CD4-positive, alpha-beta memory T cell (primary cell): ENCODE data around the gene PLOD2. TPM values are rescaled to one million over a fixed set of nuclear protein-coding genes. Genes with fewer than 3 reads are reported as not detected.
"Not testable (repeated sequence)": the region's sequence is repeated elsewhere in the genome, so short reads cannot be mapped to it uniquely, and the experiment has no call there.

Source experiments
- CTCF ChIA-PET: fragments of 350-600 bp; sonication (Branson Sonifier 250); formaldehyde crosslinking; loops from one replicate; lab custom pipeline; 2021; ENCODE audit warnings: inconsistent platforms; ENCODE audit not compliant: partially characterized antibody; lab: Charles Lee
- POLR2A ChIA-PET: fragments of 350-600 bp; sonication (Branson Sonifier 250); formaldehyde crosslinking; loops from one replicate; lab custom pipeline; 2021; ENCODE audit not compliant: partially characterized antibody; lab: Charles Lee
- DNase-seq, 5 donors: peaks; one replicate each; pipeline versions ENCODE4 v3.0.0 to v3.0.0-alpha.2; 2020 to 2022; ENCODE audit warnings: mixed read lengths in 1 of 5
- H3K27ac ChIP-seq: one replicate; pipeline ENCODE4 v1.7.0; 2013; ENCODE audit warnings: low read depth, low read length
- H3K27me3 ChIP-seq: 2 replicates; pipeline ENCODE4 v1.7.0; 2013; ENCODE audit warnings: mild to moderate bottlenecking, low read length, moderate library complexity; ENCODE audit not compliant: insufficient read depth
- H3K36me3 ChIP-seq: 2 replicates; pipeline ENCODE4 v1.7.0; 2013; ENCODE audit warnings: mild to moderate bottlenecking, low read length, moderate library complexity; ENCODE audit not compliant: insufficient read depth
- H3K4me1 ChIP-seq: 2 replicates; pipeline ENCODE4 v1.7.0; 2013; ENCODE audit warnings: mild to moderate bottlenecking, low read length, moderate library complexity; ENCODE audit not compliant: insufficient read depth
- H3K4me3 ChIP-seq, 2 donors: one replicate each; pipeline ENCODE4 v1.7.0; 2013; ENCODE audit warnings: low read length in 2 of 2, mild to moderate bottlenecking in 1 of 2
- H3K9me3 ChIP-seq, 2 donors: one replicate each; pipeline ENCODE4 v1.7.0; 2013; ENCODE audit warnings: low read length in 2 of 2, control low read depth in 1 of 2; ENCODE audit not compliant: control insufficient read depth in 1 of 2
- H3K27ac Mint-ChIP-seq, 7 donors: one replicate each; pipeline ENCODE4 v1.8.0; 2020 to 2021; ENCODE audit warnings: mixed read lengths in 7 of 7, mild to moderate bottlenecking in 6 of 7, inconsistent platforms in 3 of 7, moderate library complexity in 3 of 7
- H3K27me3 Mint-ChIP-seq, 2 donors: one replicate each; pipeline ENCODE4 v1.8.0; 2020 to 2021; ENCODE audit warnings: mixed read lengths in 2 of 2
- H3K36me3 Mint-ChIP-seq, 2 donors: one replicate each; pipeline ENCODE4 v1.8.0; 2020 to 2021; ENCODE audit warnings: mixed read lengths in 2 of 2, inconsistent platforms in 1 of 2, mild to moderate bottlenecking in 1 of 2
- H3K4me1 Mint-ChIP-seq, 4 donors: one replicate each; pipeline ENCODE4 v1.8.0; 2020 to 2021; ENCODE audit warnings: mixed read lengths in 4 of 4, mild to moderate bottlenecking in 1 of 4
- H3K4me3 Mint-ChIP-seq, 8 donors: one replicate each; pipeline ENCODE4 v1.8.0; 2020 to 2021; ENCODE audit warnings: mixed read lengths in 8 of 8, mild to moderate bottlenecking in 7 of 8, moderate library complexity in 6 of 8, inconsistent platforms in 3 of 8
- H3K9me3 Mint-ChIP-seq, 8 donors: one replicate each; pipeline ENCODE4 v1.8.0; 2020 to 2021; ENCODE audit warnings: mixed read lengths in 8 of 8, mild to moderate bottlenecking in 5 of 8, inconsistent platforms in 3 of 8, moderate library complexity in 1 of 8
- intact Hi-C: fragments of 100-400 bp; cut with micrococcal nuclease; formaldehyde crosslinking; loops from one replicate; pipeline ENCODE4 v1.15.1; 2023
- polyA plus RNA-seq, 2 donors: library from polyadenylated mRNA; unstranded; fragments of 300-500 nt; fragmentation: Illumina TruSeq; gene quantifications; one replicate each; pipeline ENCODE4 v1.2.3, GENCODE V29; 2021
- total RNA-seq, 2 experiments: library from RNA; stranded (reverse); gene quantifications; one replicate each; pipeline ENCODE4 v1.2.3, GENCODE V29; 2021

Gene PLOD2
- total and polyA plus RNA-seq, 4 experiments from 2014 or later, result not detected

DNA sequence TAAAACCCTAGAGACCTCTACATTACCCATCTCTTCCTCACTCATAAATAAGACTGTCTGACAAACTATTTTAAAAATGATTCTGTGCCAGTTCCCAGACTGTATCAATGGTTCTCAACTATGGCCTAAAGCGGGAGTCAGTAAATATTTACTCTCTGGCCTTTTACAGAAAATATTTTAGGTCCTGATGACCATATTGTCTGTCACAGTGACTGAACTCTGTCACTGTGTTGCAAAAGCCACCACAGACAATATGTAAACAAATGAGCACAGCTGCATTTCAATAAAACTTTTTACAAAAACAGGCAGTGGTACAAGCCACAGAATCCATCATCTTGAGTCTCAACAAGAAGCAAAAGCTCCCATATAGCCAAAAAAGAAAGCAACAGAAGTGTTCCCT, 45.4 kb downstream of the PLOD2 start:
- H3K27ac Mint-ChIP-seq, result no peak overlapping the region
- no peak overlapping the region for H3K4me3 ChIP-seq
- POLR2A ChIA-PET, result no interaction called here
- intact Hi-C loops, result no loop called here
- no peaks in the 10 kb centered on the region for H3K36me3 ChIP-seq
- no peak for DNase-seq
- no peaks in the 10 kb centered on the region for H3K27me3 ChIP-seq
- no peaks in the 10 kb centered on the region for H3K27me3 Mint-ChIP-seq
- H3K9me3 ChIP-seq, result no peaks in the 10 kb centered on the region
- H3K4me1 ChIP-seq, result no peaks in the 10 kb centered on the region
- H3K9me3 Mint-ChIP-seq, result peaks cover 0 to 33% (median 23%) of the 10 kb centered on the region in 8 donors
- no peak overlapping the region for H3K4me3 Mint-ChIP-seq
- CTCF ChIA-PET, result no interaction called here
- H3K36me3 Mint-ChIP-seq, result peaks cover 0 to 3% of the 10 kb centered on the region in 2 donors
- H3K27ac ChIP-seq, result no peak overlapping the region
- no peaks in the 10 kb centered on the region for H3K4me1 Mint-ChIP-seq

DNA sequence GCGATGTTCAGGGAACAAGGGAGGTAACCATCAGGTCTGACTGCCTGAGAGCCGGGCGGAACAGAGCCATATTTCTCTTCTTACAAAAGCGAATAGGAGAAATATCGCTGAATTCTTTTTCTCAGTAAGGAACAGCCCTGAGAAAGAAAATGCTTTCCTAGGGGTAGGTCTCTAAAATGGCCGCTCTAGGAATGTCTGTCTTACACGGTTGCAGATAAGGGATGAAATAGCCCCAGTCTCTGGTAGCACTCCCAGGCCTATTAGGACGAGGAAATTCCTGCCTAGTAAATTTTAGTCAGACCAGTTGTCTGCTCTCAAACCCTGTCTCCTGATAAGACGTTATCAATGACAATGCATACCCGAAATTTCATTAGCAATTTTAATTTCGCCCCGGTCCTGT, 47.2 kb downstream of the PLOD2 start:
- intact Hi-C loops, CTCF ChIA-PET, H3K36me3 ChIP-seq, H3K4me1 ChIP-seq, POLR2A ChIA-PET, H3K9me3 ChIP-seq, H3K4me1 Mint-ChIP-seq, H3K4me3 Mint-ChIP-seq, H3K27me3 ChIP-seq, H3K27ac ChIP-seq, DNase-seq, H3K27me3 Mint-ChIP-seq, H3K36me3 Mint-ChIP-seq, H3K4me3 ChIP-seq, H3K27ac Mint-ChIP-seq: not testable (repeated sequence)
- peaks cover 0 to 33% (median 23%) of the 10 kb centered on the region in 8 donors for H3K9me3 Mint-ChIP-seq

DNA sequence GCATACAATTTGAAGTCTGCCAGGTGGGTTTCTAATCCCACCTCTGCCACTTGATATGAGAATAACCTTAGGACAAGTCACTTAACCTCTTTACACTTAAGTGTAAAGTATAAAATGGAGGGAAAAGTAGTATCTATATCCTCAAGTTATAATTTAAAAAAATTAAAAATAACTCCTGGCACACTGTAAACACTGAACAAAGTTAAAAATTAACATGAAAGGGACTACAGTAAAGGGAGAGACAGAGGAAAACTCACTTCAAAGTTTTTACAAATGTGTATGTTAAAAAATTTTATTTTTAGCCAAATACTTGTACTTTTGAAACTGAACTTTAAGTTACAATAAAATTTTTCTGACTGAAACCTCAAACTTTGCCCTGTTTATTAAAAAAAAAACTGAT, 49.6 kb downstream of the PLOD2 start:
- no peak overlapping the region for H3K27ac Mint-ChIP-seq
- H3K4me1 Mint-ChIP-seq, result no peaks in the 10 kb centered on the region
- Histone ChIP-seq H3K36me3 (no peaks in the 10 kb centered on the region), H3K9me3 (no peaks in the 10 kb centered on the region), H3K27me3 (no peaks in the 10 kb centered on the region), H3K4me3 (no peak overlapping the region), H3K4me1 (no peaks in the 10 kb centered on the region), H3K27ac (no peak overlapping the region)
- DNase-seq, result no peak
- peaks cover 0 to 33% (median 23%) of the 10 kb centered on the region in 8 donors for H3K9me3 Mint-ChIP-seq
- H3K36me3 Mint-ChIP-seq, result peaks cover 0 to 3% of the 10 kb centered on the region in 2 donors
- intact Hi-C loops, result no loop called here
- H3K27me3 Mint-ChIP-seq, result no peaks in the 10 kb centered on the region
- no peak overlapping the region for H3K4me3 Mint-ChIP-seq
- ChIA-PET CTCF (no interaction called here), POLR2A (no interaction called here)

DNA sequence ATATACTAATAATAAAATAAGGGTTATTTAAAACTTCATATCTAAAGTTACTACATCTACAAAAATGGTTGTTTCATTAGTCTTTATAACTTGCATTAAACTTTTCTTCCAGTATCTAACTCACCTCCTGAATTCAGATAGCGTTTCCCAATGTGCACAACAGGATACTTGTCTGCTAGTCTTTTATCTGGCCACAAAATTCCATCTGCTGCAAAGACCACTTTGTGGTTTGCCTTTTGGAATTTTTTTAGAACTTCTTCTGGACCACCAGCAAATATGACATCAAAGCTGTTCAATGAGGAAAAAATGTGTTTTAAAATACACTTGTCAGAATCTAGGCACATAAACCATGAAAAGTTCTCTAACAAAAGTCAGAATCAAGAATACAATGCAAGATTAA, 50.8 kb downstream of the PLOD2 start:
- no peaks in the 10 kb centered on the region for H3K9me3 ChIP-seq
- Mint-ChIP-seq H3K27ac (no peak overlapping the region), H3K27me3 (no peaks in the 10 kb centered on the region), H3K4me1 (no peaks in the 10 kb centered on the region), H3K36me3 (peaks cover 0 to 3% of the 10 kb centered on the region in 2 donors), H3K9me3 (peaks cover 0 to 23% (median 18%) of the 10 kb centered on the region in 8 donors), H3K4me3 (no peak overlapping the region)
- DNase-seq, result no peak
- no peaks in the 10 kb centered on the region for H3K27me3 ChIP-seq
- no peak overlapping the region for H3K27ac ChIP-seq
- H3K4me3 ChIP-seq, result no peak overlapping the region
- CTCF ChIA-PET, result no interaction called here
- H3K36me3 ChIP-seq, result no peaks in the 10 kb centered on the region
- POLR2A ChIA-PET, result no interaction called here
- intact Hi-C loops, result no loop called here
- H3K4me1 ChIP-seq, result no peaks in the 10 kb centered on the region

DNA sequence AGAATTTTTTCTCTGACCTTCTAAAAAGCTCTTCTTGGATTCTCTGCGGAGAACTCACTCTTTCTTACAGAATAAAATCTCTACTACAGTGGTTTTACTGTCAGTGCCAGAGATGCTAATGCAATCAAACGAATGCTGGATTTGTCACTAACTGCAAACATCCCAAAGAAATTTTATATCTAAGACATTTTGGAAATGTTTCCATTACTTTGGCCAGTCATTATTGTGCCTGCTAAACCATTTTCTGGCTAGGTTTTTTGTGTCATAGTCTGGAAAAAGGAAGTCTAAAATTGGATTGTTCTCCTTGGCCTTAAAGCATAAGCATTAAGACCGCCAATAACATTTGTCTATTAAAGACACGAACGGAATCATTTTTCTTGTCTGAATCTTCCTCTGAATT, 54.0 kb downstream of the PLOD2 start:
- Mint-ChIP-seq H3K4me3 (no peak overlapping the region), H3K4me1 (no peaks in the 10 kb centered on the region), H3K36me3 (no peaks in the 10 kb centered on the region), H3K9me3 (peaks cover 0 to 4% (median 0%) of the 10 kb centered on the region in 8 donors), H3K27ac (no peak overlapping the region), H3K27me3 (no peaks in the 10 kb centered on the region)
- H3K4me3 ChIP-seq, result no peak overlapping the region
- no peaks in the 10 kb centered on the region for H3K9me3 ChIP-seq
- POLR2A ChIA-PET, result no interaction called here
- H3K4me1 ChIP-seq, result no peaks in the 10 kb centered on the region
- no peaks in the 10 kb centered on the region for H3K27me3 ChIP-seq
- intact Hi-C loops, result no loop called here
- no peaks in the 10 kb centered on the region for H3K36me3 ChIP-seq
- CTCF ChIA-PET, result no interaction called here
- H3K27ac ChIP-seq, result no peak overlapping the region
- no peak for DNase-seq

DNA sequence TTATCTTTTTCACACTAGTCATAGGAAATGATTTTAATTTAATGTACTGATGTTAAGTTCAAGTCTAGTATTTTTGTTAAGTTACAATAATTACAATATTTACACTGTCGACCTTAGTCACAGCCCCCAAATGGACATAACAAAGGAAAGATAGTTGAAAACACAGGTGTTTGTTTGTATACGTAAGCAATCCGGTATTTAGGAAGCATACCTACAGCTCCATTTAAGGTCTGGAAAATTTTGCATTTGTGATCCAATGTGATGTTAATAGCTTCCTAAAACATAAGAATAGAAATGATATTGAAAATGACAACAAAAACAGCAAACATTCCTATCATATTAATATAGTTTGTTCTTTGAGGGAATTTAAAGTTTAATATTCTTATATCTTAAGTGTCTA, 56.9 kb downstream of the PLOD2 start:
- Mint-ChIP-seq H3K4me3 (no peak overlapping the region), H3K4me1 (no peaks in the 10 kb centered on the region), H3K27me3 (no peaks in the 10 kb centered on the region), H3K36me3 (no peaks in the 10 kb centered on the region), H3K27ac (no peak overlapping the region), H3K9me3 (peaks cover 0 to 2% (median 0%) of the 10 kb centered on the region in 8 donors)
- no peaks in the 10 kb centered on the region for H3K36me3 ChIP-seq
- POLR2A ChIA-PET, result no interaction called here
- no peak for DNase-seq
- H3K27ac ChIP-seq, result no peak overlapping the region
- H3K27me3 ChIP-seq, result no peaks in the 10 kb centered on the region
- intact Hi-C loops, result no loop called here
- no peaks in the 10 kb centered on the region for H3K4me1 ChIP-seq
- CTCF ChIA-PET, result no interaction called here
- H3K9me3 ChIP-seq, result no peaks in the 10 kb centered on the region
- no peak overlapping the region for H3K4me3 ChIP-seq

- ChIA-PET POLR2A (no interaction called here), CTCF (no interaction called here)
- Mint-ChIP-seq H3K27me3 (no peaks in the 10 kb centered on the region), H3K27ac (no peak overlapping the region), H3K4me3 (no peak overlapping the region), H3K36me3 (no peaks in the 10 kb centered on the region), H3K4me1 (no peaks in the 10 kb centered on the region), H3K9me3 (peaks cover 0 to 2% (median 0%) of the 10 kb centered on the region in 8 donors)
- Histone ChIP-seq H3K36me3 (no peaks in the 10 kb centered on the region), H3K4me3 (no peak overlapping the region), H3K27me3 (no peaks in the 10 kb centered on the region), H3K4me1 (no peaks in the 10 kb centered on the region), H3K27ac (no peak overlapping the region), H3K9me3 (no peaks in the 10 kb centered on the region)
- intact Hi-C loops, result no loop called here
- DNase-seq, result no peak
Measured at GRCh38 chr3:146102885-146103284, 58.1 kb downstream of the PLOD2 start.

DNA sequence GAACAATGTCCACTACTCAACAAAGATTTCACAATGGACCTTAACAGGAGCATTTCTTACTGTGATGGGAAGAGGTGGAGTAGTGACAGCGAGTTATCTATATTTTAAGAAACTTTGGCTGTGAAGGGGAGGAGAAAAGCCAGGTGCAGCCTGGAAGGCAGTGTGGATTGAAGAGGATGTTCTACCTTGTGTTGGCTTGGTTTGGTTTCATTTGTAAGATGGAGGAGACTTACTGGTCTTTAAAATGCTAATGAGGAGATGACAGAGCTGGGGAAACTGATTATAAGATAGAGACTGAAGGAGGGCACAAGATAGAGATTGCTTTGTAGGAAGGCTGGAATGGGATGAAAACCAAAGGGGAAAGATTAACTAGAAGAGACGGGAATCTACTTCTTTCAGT, 59.4 kb downstream of the PLOD2 start:
- no peaks in the 10 kb centered on the region for H3K36me3 ChIP-seq
- Mint-ChIP-seq H3K36me3 (no peaks in the 10 kb centered on the region), H3K4me1 (no peaks in the 10 kb centered on the region), H3K9me3 (peaks cover 0 to 2% (median 0%) of the 10 kb centered on the region in 8 donors), H3K27me3 (no peaks in the 10 kb centered on the region), H3K4me3 (no peak overlapping the region), H3K27ac (peak overlapping the region in 1 of 7 donors; percentile 3)
- H3K9me3 ChIP-seq, result no peaks in the 10 kb centered on the region
- no peak overlapping the region for H3K4me3 ChIP-seq
- ChIA-PET CTCF (no interaction called here), POLR2A (no interaction called here)
- no peak for DNase-seq
- intact Hi-C loops, result no loop called here
- no peak overlapping the region for H3K27ac ChIP-seq
- no peaks in the 10 kb centered on the region for H3K4me1 ChIP-seq
- no peaks in the 10 kb centered on the region for H3K27me3 ChIP-seq
